Effector CD8-positive, alpha-beta T cell (primary cell): Measurements from ENCODE around the gene PCDH9.

Experiments
- DNase-seq: peaks from one replicate; lab custom pipeline; 2025; lab: John Stamatoyannopoulos, UW

PCDH9 gene

GRCh38 chr13:66840621-66841020 is 389.5 kb downstream of the PCDH9 start:
- no peak for DNase-seq

- no peak for DNase-seq
Observed at GRCh38 chr13:66837246-66837645, 392.9 kb downstream of the PCDH9 start.

GRCh38 chr13:66835040-66835628 is 395.0 kb downstream of the PCDH9 start:
- no peak for DNase-seq

- DNase-seq, result no peak
Observed at GRCh38 chr13:66830940-66831716, 399.0 kb downstream of the PCDH9 start.

- no peak for DNase-seq
Observed at GRCh38 chr13:66829803-66830202, 400.3 kb downstream of the PCDH9 start.

- DNase-seq, result no peak
Observed at GRCh38 chr13:66826398-66826797, 403.7 kb downstream of the PCDH9 start.

GRCh38 chr13:66821551-66821950 is 408.6 kb downstream of the PCDH9 start:
- no peak for DNase-seq

GRCh38 chr13:66811455-66811854 is 418.7 kb downstream of the PCDH9 start:
- DNase-seq, result no peak

GRCh38 chr13:66809485-66809884 is 420.7 kb downstream of the PCDH9 start:
- no peak for DNase-seq

GRCh38 chr13:66807251-66807650 is 422.9 kb downstream of the PCDH9 start:
- DNase-seq, result no peak

GRCh38 chr13:66805657-66806056 is 424.5 kb downstream of the PCDH9 start:
- no peak for DNase-seq

- no peak for DNase-seq
Observed at GRCh38 chr13:66803808-66804456, 426.2 kb downstream of the PCDH9 start.

GRCh38 chr13:66803013-66803807 is 426.9 kb downstream of the PCDH9 start:
- DNase-seq, result no peak

GRCh38 chr13:66795636-66796035 is 434.5 kb downstream of the PCDH9 start:
- no peak for DNase-seq

- DNase-seq, result no peak
Observed at GRCh38 chr13:66794340-66795031, 435.6 kb downstream of the PCDH9 start.

- no peak for DNase-seq
Observed at GRCh38 chr13:66790861-66791260, 439.3 kb downstream of the PCDH9 start.

- DNase-seq, result no peak
Observed at GRCh38 chr13:66781241-66781640, 448.9 kb downstream of the PCDH9 start.

- no peak for DNase-seq
Observed at GRCh38 chr13:66780814-66781213, 449.3 kb downstream of the PCDH9 start.

- DNase-seq, result no peak
Observed at GRCh38 chr13:66778461-66778860, 451.7 kb downstream of the PCDH9 start.

- no peak for DNase-seq
Observed at GRCh38 chr13:66775196-66775595, 454.9 kb downstream of the PCDH9 start.

GRCh38 chr13:66774046-66774445 is 456.1 kb downstream of the PCDH9 start:
- DNase-seq, result no peak

GRCh38 chr13:66765559-66765958 is 464.6 kb downstream of the PCDH9 start:
- DNase-seq, result no peak
